Measurements from ENCODE around the gene PLEKHA3.
"Not testable (repeated sequence)": the region's sequence is repeated elsewhere in the genome, so short reads cannot be mapped to it uniquely, and the experiment has no call there.

Gene PLEKHA3

DNA sequence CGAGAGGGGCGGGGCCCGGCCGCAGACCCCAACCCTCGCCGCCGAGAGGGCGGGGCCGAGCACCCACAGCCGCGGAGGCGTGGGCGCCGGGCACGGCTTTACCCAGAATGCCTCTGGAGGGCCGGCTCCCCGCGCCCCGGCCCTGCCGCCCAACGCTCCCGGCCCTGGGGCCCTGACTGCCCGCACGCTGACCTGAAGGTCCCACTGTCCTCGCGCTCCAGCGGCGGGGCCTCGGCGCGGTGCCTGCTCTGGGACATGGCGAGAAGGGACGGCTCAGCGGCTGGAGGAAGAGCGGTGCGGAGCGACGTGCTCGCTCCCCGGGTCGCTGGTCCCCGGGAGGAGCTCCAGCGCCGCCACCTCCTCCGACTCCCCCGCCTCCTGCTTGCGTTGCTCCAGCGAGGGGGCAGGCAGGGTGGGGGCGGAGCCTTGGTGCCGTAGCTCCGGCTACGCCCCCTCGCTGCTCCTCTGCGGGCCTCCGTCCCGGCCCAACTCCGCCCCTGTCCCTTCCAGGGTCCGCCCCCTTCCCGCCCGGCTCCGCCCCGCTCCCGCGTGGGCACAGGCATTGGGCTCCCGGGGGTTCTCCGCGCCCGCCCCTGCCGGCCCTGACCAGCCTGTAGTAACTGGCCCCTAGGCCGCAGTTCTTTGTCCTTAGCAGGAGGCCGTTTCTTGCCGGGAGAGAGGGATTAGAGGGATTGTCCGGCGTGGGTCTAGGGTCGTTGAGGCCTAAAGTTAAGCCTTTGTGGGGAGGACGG, 29.3 kb upstream of the PLEKHA3 start, which contains the start of the genes PJVK and PRKRA:
Gene PJVK (plus strand): TSS at position 605 of the 752 bp plus-strand sequence. CDS start 2,032 bp downstream, outside the sequence.
Gene PRKRA (minus strand): TSS at position 402 of the 752 bp plus-strand sequence. CDS start 145 bp downstream, at position 257.
- peak; percentile 97 for DNase-seq (ENCODE audit: low read depth)
- TF ChIP-seq, protein P1, sequence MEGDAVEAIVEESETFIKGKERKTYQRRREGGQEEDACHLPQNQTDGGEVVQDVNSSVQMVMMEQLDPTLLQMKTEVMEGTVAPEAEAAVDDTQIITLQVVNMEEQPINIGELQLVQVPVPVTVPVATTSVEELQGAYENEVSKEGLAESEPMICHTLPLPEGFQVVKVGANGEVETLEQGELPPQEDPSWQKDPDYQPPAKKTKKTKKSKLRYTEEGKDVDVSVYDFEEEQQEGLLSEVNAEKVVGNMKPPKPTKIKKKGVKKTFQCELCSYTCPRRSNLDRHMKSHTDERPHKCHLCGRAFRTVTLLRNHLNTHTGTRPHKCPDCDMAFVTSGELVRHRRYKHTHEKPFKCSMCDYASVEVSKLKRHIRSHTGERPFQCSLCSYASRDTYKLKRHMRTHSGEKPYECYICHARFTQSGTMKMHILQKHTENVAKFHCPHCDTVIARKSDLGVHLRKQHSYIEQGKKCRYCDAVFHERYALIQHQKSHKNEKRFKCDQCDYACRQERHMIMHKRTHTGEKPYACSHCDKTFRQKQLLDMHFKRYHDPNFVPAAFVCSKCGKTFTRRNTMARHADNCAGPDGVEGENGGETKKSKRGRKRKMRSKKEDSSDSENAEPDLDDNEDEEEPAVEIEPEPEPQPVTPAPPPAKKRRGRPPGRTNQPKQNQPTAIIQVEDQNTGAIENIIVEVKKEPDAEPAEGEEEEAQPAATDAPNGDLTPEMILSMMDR (conservative IDR thresholded peaks at IDR 0.05; ENCODE audit: low read length) = no peak
- peak within 1 kb of the TSS; percentile 78 for H3K4me3 ChIP-seq (ENCODE audit: low read length)

DNA sequence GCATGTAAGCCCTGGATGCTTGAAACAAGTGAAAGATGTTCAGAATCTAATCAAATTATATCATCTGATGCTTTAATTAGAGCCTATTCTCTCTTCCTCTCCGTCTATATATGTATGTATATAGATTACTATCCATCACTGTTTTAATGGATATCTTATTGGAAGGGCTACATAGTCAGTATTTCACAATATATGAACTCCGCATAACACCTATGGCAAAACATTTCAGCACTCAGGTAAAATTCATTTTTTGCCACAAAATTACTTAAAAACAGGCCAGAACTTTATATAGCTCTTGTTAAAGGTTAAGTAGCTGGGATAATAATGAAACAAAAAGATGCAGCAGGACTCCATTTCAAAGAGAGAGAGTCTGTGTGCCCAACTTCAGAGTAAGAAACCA, 27.9 kb upstream of the PLEKHA3 start:
- no peak overlapping the region for H3K4me3 ChIP-seq (ENCODE audit: low read length)
- no peak for DNase-seq (ENCODE audit: low read depth)

DNA sequence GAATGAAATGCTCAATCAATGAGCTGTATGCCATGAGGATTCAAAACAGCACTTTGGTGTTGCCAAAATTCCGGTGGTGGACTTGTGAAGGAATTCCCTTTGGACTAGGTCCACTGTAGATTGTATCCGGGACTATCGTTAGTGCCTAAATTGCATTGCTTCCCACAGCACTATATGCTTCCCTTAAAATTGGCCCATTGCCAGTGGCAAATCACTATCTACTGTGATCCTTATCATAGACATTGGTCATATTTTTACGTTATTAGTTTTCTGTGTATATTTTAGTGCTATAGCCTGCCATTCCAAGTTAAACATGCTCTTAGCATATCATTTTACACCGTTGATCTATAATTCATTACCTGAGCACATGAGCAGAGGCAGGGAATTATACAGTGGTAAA, 27.4 kb upstream of the PLEKHA3 start:
- no peak overlapping the region for H3K4me3 ChIP-seq (ENCODE audit: low read length)
- TF ChIP-seq, protein P1 (conservative IDR thresholded peaks at IDR 0.05; ENCODE audit: low read length) = no peak
- no peak for DNase-seq (ENCODE audit: low read depth)

More for the DNA sequence above, 27.9 kb upstream of the PLEKHA3 start:
- TF ChIP-seq, protein P1 (conservative IDR thresholded peaks at IDR 0.05; ENCODE audit: low read length) = no peak

DNA sequence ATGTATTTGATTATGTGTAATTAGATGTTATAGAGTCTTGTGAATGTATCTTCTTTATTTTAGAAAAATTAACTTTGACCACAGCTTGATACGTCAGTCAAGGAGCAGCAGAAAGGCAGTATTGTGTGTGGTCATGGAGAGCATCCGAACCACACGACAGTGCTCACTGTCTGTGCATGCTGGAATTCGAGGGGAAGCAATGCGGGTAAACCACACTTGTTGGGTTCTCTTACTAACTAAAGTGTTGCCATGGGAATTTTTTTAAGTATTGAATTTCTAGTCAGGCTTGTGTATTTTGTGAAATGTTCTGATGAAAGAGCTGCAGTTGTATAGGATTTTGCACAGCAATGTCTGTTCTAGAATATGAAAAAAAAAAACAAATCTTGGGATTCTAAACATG, 24.3 kb upstream of the PLEKHA3 start:
- no peak for DNase-seq (ENCODE audit: low read depth)
- H3K4me3 ChIP-seq (ENCODE audit: low read length) = no peak overlapping the region
- TF ChIP-seq, protein P1 (conservative IDR thresholded peaks at IDR 0.05; ENCODE audit: low read length) = no peak

DNA sequence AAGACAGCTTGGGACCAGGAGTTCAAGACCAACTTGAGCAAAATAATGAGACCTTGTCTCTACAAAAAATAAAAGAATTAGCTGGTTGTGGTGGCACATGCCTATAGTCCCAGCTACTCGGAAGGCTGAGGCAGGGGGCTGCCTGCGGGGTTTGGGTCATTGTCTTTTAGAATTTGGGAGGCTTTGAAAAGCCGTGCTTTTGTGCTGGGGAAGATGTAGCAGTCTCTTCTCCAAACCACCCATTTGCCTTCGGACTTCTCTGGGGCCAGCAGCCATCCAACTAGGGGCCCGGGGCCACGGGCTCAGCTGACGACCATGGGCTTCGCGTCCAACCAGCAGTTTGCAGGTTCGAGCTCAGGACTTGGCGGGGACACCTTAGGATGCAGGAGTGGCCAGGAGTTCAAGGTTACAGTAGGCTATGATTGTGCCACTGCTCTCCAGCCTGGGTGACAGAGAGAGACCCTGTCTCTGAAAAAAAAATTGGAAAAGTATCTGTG, 22.8 kb upstream of the PLEKHA3 start:
- no peak overlapping the region for H3K4me3 ChIP-seq (ENCODE audit: low read length)
- TF ChIP-seq, protein P1 (conservative IDR thresholded peaks at IDR 0.05; ENCODE audit: low read length) = no peak
- no peak for DNase-seq (ENCODE audit: low read depth)

DNA sequence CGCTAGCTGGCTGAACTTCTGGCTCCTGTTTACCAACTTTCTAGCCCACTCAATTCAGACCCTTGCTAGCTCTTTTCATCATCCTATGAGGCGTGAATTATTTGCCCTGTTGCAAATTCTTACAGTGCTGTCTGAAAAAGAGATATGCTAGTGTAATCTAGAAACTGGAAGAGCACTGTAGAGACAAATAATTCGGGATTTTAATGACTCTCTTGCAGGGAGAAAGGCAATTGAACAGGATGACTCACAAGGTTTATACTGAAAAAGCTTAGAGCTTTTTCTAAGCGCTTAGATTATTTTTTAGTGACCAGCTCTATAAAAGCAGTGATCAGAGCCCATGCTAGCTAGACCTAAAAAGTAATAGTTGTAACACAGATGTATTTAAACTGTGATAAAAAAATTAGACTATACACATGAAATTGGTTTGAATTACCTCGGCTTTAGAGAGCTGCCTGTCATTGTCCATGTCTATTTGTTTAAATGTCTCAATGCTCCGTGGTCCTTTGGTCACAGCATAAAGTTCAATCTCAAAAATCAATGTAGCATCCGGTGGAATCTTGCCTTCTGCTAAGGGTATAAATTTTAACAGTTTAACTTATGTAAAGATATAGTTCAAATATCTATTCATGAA, 10.9 kb upstream of the PLEKHA3 start:
- TF ChIP-seq, protein P1 (conservative IDR thresholded peaks at IDR 0.05; ENCODE audit: low read length) = no peak
- H3K4me3 ChIP-seq (ENCODE audit: low read length) = no peak overlapping the region
- DNase-seq (ENCODE audit: low read depth) = no peak

DNA sequence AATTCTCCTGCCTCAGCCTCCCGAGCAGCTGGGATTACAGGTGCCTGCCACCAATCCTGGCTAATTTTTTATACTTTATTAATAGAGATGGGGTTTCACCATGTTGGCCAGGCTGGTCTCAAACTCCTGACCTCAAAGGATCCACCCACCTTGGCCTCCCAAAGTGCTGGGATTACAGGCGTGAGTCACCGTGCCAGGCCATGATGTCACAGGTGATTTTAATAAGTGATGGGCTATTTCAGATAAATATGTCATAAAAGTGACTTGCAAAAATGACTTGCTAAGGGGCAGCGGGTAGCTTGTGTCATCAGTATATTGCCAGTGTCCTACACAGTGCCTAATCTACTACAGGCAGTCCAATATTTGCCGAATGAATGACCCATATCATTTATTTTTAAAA, 8.9 kb upstream of the PLEKHA3 start:
- not testable (repeated sequence) for H3K4me3 ChIP-seq (ENCODE audit: low read length); DNase-seq (ENCODE audit: low read depth)
